ENCODE measurements around the gene ZNF763.
A peak's percentile ranks its signal among the peaks of the same experiment; 100 is the strongest.
"Not testable (repeated sequence)": the region's sequence is repeated elsewhere in the genome, so short reads cannot be mapped to it uniquely, and the experiment has no call there.

The ZNF763 gene

GRCh38 chr19:11964858-11965645 lies at the start of gene ZNF763:
TSS of gene ZNF763 (plus strand) at chr19:11965040. CDS start at chr19:11965209, 169 bp downstream.
- peak; percentile 68 to 88 (median 77) for DNase-seq (ENCODE audit: low read depth in 3 of 3)

GRCh38 chr19:11921852-11922495 lies 42.9 kb upstream of the ZNF763 start:
- DNase-seq (ENCODE audit: low read depth in 3 of 3): no peak

GRCh38 chr19:11924886-11925650 lies 39.8 kb upstream of the ZNF763 start, which contains the start of gene ZNF700:
TSS of gene ZNF700 (plus strand) at chr19:11925107. CDS start at chr19:11925211, 104 bp downstream.
- DNase-seq (ENCODE audit: low read depth in 3 of 3): peak; percentile 83 to 94 (median 89)

- DNase-seq (ENCODE audit: low read depth in 3 of 3): not testable (repeated sequence)
Measured at GRCh38 chr19:11925651-11926187, 39.1 kb upstream of the ZNF763 start.

GRCh38 chr19:11927227-11927626 lies 37.6 kb upstream of the ZNF763 start:
- no peak for DNase-seq (ENCODE audit: low read depth in 3 of 3)

- no peak for DNase-seq (ENCODE audit: low read depth in 3 of 3)
Measured at GRCh38 chr19:11931051-11931450, 33.8 kb upstream of the ZNF763 start.

GRCh38 chr19:11931513-11931912 lies 33.3 kb upstream of the ZNF763 start:
- no peak for DNase-seq (ENCODE audit: low read depth in 3 of 3)

GRCh38 chr19:11935829-11936228 lies 29.0 kb upstream of the ZNF763 start:
- DNase-seq (ENCODE audit: low read depth in 3 of 3): not testable (repeated sequence)

- DNase-seq (ENCODE audit: low read depth in 3 of 3): not testable (repeated sequence)
Measured at GRCh38 chr19:11938383-11938782, 26.5 kb upstream of the ZNF763 start.

- not testable (repeated sequence) for DNase-seq (ENCODE audit: low read depth in 3 of 3)
Measured at GRCh38 chr19:11941361-11941887, 23.4 kb upstream of the ZNF763 start.

GRCh38 chr19:11942008-11942842 lies 22.6 kb upstream of the ZNF763 start:
- no peak for DNase-seq (ENCODE audit: low read depth in 3 of 3)

- no peak for DNase-seq (ENCODE audit: low read depth in 3 of 3)
Measured at GRCh38 chr19:11942843-11943108, 22.1 kb upstream of the ZNF763 start.

- DNase-seq (ENCODE audit: low read depth in 3 of 3): no peak
Measured at GRCh38 chr19:11944656-11945055, 20.2 kb upstream of the ZNF763 start.

- no peak for DNase-seq (ENCODE audit: low read depth in 3 of 3)
Measured at GRCh38 chr19:11948646-11949045, 16.2 kb upstream of the ZNF763 start.

- DNase-seq (ENCODE audit: low read depth in 3 of 3): no peak
Measured at GRCh38 chr19:11949201-11949600, 15.6 kb upstream of the ZNF763 start.

GRCh38 chr19:11949614-11950080 lies 15.2 kb upstream of the ZNF763 start:
- DNase-seq (ENCODE audit: low read depth in 3 of 3): not testable (repeated sequence)

GRCh38 chr19:11950312-11950711 lies 14.5 kb upstream of the ZNF763 start:
- DNase-seq (ENCODE audit: low read depth in 3 of 3): no peak

- DNase-seq (ENCODE audit: low read depth in 3 of 3): peak; percentile 56 to 66 (median 59)
Measured at GRCh38 chr19:11963566-11964355, 1.1 kb upstream of the ZNF763 start.

GRCh38 chr19:11964496-11964857 lies 363 bp upstream of the ZNF763 start:
- DNase-seq (ENCODE audit: low read depth in 3 of 3): no peak

- DNase-seq (ENCODE audit: low read depth in 3 of 3): no peak
Measured at GRCh38 chr19:11970174-11970573, 5.3 kb downstream of the ZNF763 start.
